ENCODE measurements around the gene FHIT.

GRCh38 chr3:60788185-60788584, 463.1 kb downstream of the FHIT start:
- no peak for TF ChIP-seq POLR2A (IDR thresholded peaks at IDR 0.05; ENCODE audit: low read depth, low read length)
- TF ChIP-seq CTCF (conservative IDR thresholded peaks at IDR 0.05; ENCODE audit: low read depth, low read length): no peak
- TF ChIP-seq USF2 (IDR thresholded peaks at IDR 0.05; ENCODE audit: low read depth, low read length): no peak
- TF ChIP-seq CEBPB (IDR thresholded peaks at IDR 0.05; ENCODE audit: low read depth, low read length): no peak
- no peak for TF ChIP-seq RAD21 (IDR thresholded peaks at IDR 0.05; ENCODE audit: low read length)
